ENCODE measurements around the gene HIGD1A. TPM values are rescaled to one million over a fixed set of nuclear protein-coding genes. Genes with fewer than 3 reads are reported as not detected.

The HIGD1A gene
- total RNA-seq, 1 donor from 2014 or later, result 96.7 TPM

GRCh38 chr3:42800251-42800650 lies 4.0 kb downstream of the HIGD1A start:
- DNase-seq (ENCODE audit: low spot score), result no peak

GRCh38 chr3:42799376-42799775 lies 4.9 kb downstream of the HIGD1A start:
- no peak for DNase-seq (ENCODE audit: low spot score)

- no peak for DNase-seq (ENCODE audit: low spot score)
These were observed 7.9 kb downstream of the HIGD1A start for GRCh38 chr3:42796332-42796885.

GRCh38 chr3:42795621-42796181 lies 8.6 kb downstream of the HIGD1A start:
- no peak for DNase-seq (ENCODE audit: low spot score)

GRCh38 chr3:42790714-42791229 lies 13.5 kb downstream of the HIGD1A start:
- DNase-seq (ENCODE audit: low spot score), result no peak

- DNase-seq (ENCODE audit: low spot score), result no peak
These were observed 17.7 kb downstream of the HIGD1A start for GRCh38 chr3:42786631-42787030.

- no peak for DNase-seq (ENCODE audit: low spot score)
These were observed 18.1 kb downstream of the HIGD1A start for GRCh38 chr3:42786212-42786611.

- peak; percentile 31 for DNase-seq (ENCODE audit: low spot score)
These were observed 23.2 kb downstream of the HIGD1A start for GRCh38 chr3:42780892-42781700.

- no peak for DNase-seq (ENCODE audit: low spot score)
These were observed 23.9 kb downstream of the HIGD1A start for GRCh38 chr3:42780398-42780797.

GRCh38 chr3:42778644-42779043 lies 25.6 kb downstream of the HIGD1A start:
- DNase-seq (ENCODE audit: low spot score), result no peak

- no peak for DNase-seq (ENCODE audit: low spot score)
These were observed 30.9 kb downstream of the HIGD1A start for GRCh38 chr3:42773409-42773751.

- DNase-seq (ENCODE audit: low spot score), result peak; percentile 93
These were observed 31.5 kb downstream of the HIGD1A start, which contains the start of gene CCDC13 for GRCh38 chr3:42772670-42773408. Gene CCDC13 (minus strand): TSS chr3:42773253. CDS start chr3:42758345, 14,908 bp downstream.

GRCh38 chr3:42771271-42771670 lies 33.0 kb downstream of the HIGD1A start:
- DNase-seq (ENCODE audit: low spot score), result no peak

GRCh38 chr3:42769477-42770131 lies 34.7 kb downstream of the HIGD1A start:
- DNase-seq (ENCODE audit: low spot score), result no peak

GRCh38 chr3:42764561-42765295 lies 39.6 kb downstream of the HIGD1A start:
- no peak for DNase-seq (ENCODE audit: low spot score)

- no peak for DNase-seq (ENCODE audit: low spot score)
These were observed 40.2 kb downstream of the HIGD1A start for GRCh38 chr3:42764115-42764514.

GRCh38 chr3:42763021-42763420 lies 41.3 kb downstream of the HIGD1A start:
- no peak for DNase-seq (ENCODE audit: low spot score)

GRCh38 chr3:42762046-42762724 lies 42.1 kb downstream of the HIGD1A start:
- no peak for DNase-seq (ENCODE audit: low spot score)

GRCh38 chr3:42758126-42758525 lies 46.2 kb downstream of the HIGD1A start:
- no peak for DNase-seq (ENCODE audit: low spot score)

- no peak for DNase-seq (ENCODE audit: low spot score)
These were observed 47.5 kb downstream of the HIGD1A start for GRCh38 chr3:42756681-42757213.
